Measurements from ENCODE around the gene MRPL40. TPM values are rescaled to one million over a fixed set of nuclear protein-coding genes. Genes with fewer than 3 reads are reported as not detected.

Gene MRPL40
- total RNA-seq, 4 donors from 2014 or later: 37.5 to 69.3 (median 48.7) TPM

GRCh38 chr22:19401483-19401882 is 30.9 kb upstream of the MRPL40 start:
- no peak for DNase-seq
- Histone ChIP-seq H3K27ac (peak overlapping the region in 1 of 3 donors; percentile 97), H3K4me1 (peaks cover 20 to 21% of the 10 kb centered on the region in 2 donors), H3K4me3 (replicated peaks in 1 of 3) (no peak overlapping the region), H3K9me3 (no peaks in the 10 kb centered on the region), H3K27me3 (no peaks in the 10 kb centered on the region), H3K36me3 (peaks cover 41% of the 10 kb centered on the region in 2 donors)
- no peak for TF ChIP-seq CTCF (IDR thresholded peaks at IDR 0.05)
- no peak for TF ChIP-seq POLR2A (IDR thresholded peaks at IDR 0.05)
- 95 to 98% methylated on average over 4 of the region's 4 CpGs for WGBS, 2 donors
- intact Hi-C loops (cut with DNase I): no loop called here

- DNase-seq: no peak
- TF ChIP-seq CTCF (IDR thresholded peaks at IDR 0.05): no peak
- no peak for TF ChIP-seq POLR2A (IDR thresholded peaks at IDR 0.05)
- Histone ChIP-seq H3K4me3 (replicated peaks in 1 of 3) (no peak overlapping the region), H3K36me3 (peaks cover 34 to 35% of the 10 kb centered on the region in 2 donors), H3K4me1 (peaks cover 32 to 34% of the 10 kb centered on the region in 2 donors), H3K27me3 (no peaks in the 10 kb centered on the region), H3K27ac (peak overlapping the region in 2 of 3 donors; percentile 13 to 97), H3K9me3 (no peaks in the 10 kb centered on the region)
- intact Hi-C loops (cut with DNase I): no loop called here
- WGBS, 2 donors: 95 to 98% methylated on average over 4 of the region's 4 CpGs
These were observed 29.6 kb upstream of the MRPL40 start for GRCh38 chr22:19402642-19403191.

- intact Hi-C loops (cut with DNase I): no loop called here
- H3K36me3 ChIP-seq: peaks cover 31 to 37% of the 10 kb centered on the region in 2 donors
These were observed 27.7 kb upstream of the MRPL40 start for GRCh38 chr22:19404676-19405075.

GRCh38 chr22:19405133-19405532 is 27.2 kb upstream of the MRPL40 start:
- no peak for DNase-seq
- H3K27ac ChIP-seq: peak overlapping the region; percentile 77 to 97 (median 90)
- H3K27me3 ChIP-seq: no peaks in the 10 kb centered on the region
- no peak overlapping the region for H3K4me3 ChIP-seq (replicated peaks in 1 of 3)
- intact Hi-C loops (cut with DNase I): no loop called here
- TF ChIP-seq POLR2A (IDR thresholded peaks at IDR 0.05): peak in 1 of 2 donors; percentile 6
- TF ChIP-seq CTCF (IDR thresholded peaks at IDR 0.05): no peak
- WGBS, 2 donors: 29 to 57% methylated on average over 4 of the region's 4 CpGs
- peaks cover 43 to 52% of the 10 kb centered on the region in 2 donors for H3K4me1 ChIP-seq
- H3K9me3 ChIP-seq: no peaks in the 10 kb centered on the region
- peaks cover 30 to 38% of the 10 kb centered on the region in 2 donors for H3K36me3 ChIP-seq

More at GRCh38 chr22:19404676-19405075, 27.7 kb upstream of the MRPL40 start:
- H3K27me3 ChIP-seq: no peaks in the 10 kb centered on the region
- peak overlapping the region; percentile 22 to 97 (median 77) for H3K27ac ChIP-seq
- no peaks in the 10 kb centered on the region for H3K9me3 ChIP-seq
- TF ChIP-seq CTCF (IDR thresholded peaks at IDR 0.05) (no peak), POLR2A (IDR thresholded peaks at IDR 0.05) (no peak)
- no peak for DNase-seq
- WGBS, 2 donors: 72 to 80% methylated on average over 3 of the region's 3 CpGs
- H3K4me3 ChIP-seq (replicated peaks in 1 of 3): no peak overlapping the region
- peaks cover 39 to 47% of the 10 kb centered on the region in 2 donors for H3K4me1 ChIP-seq

GRCh38 chr22:19405652-19406051 is 26.7 kb upstream of the MRPL40 start:
- Histone ChIP-seq H3K36me3 (peaks cover 26 to 39% of the 10 kb centered on the region in 2 donors), H3K27ac (peak overlapping the region; percentile 77 to 97 (median 90)), H3K9me3 (no peaks in the 10 kb centered on the region), H3K4me3 (replicated peaks in 1 of 3) (no peak overlapping the region), H3K4me1 (peaks cover 48 to 57% of the 10 kb centered on the region in 2 donors), H3K27me3 (no peaks in the 10 kb centered on the region)
- DNase-seq: peak; percentile 26 to 30
- intact Hi-C loops (cut with DNase I): no loop called here
- TF ChIP-seq POLR2A (IDR thresholded peaks at IDR 0.05) (no peak), CTCF (IDR thresholded peaks at IDR 0.05) (no peak)
- 39 to 58% methylated on average over 8 of the region's 8 CpGs for WGBS, 2 donors

All from thyroid gland (tissue), 4 donors.